GM13977 (cell line): ENCODE results near the gene VARS1.
A peak's percentile ranks its signal among the peaks of the same experiment; 100 is the strongest.

Experiments used
- DNase-seq: peaks from one replicate; pipeline ENCODE4 v3.0.0; 2012; ENCODE audit warnings: low spot score
- in situ Hi-C: fragments of 300-500 bp; cut with MboI; formaldehyde crosslinking; loops from one replicate; pipeline ENCODE4 v1.12.0; 2022; ENCODE audit warnings: low sequenced_read_pairs, low pct_unique_long_range_greater_than_20kb, mixed read lengths, inconsistent platforms; ENCODE audit not compliant: unreplicated experiment
- TF ChIP-seq, protein P1 (sequence below): IDR thresholded peaks from 2 replicates; pipeline ENCODE4 v1.5.1; 2012; ENCODE audit warnings: mild to moderate bottlenecking, control low read depth; ENCODE audit not compliant: insufficient read depth; ENCODE audit errors: extremely low read depth, missing control alignments

The VARS1 gene

DNA sequence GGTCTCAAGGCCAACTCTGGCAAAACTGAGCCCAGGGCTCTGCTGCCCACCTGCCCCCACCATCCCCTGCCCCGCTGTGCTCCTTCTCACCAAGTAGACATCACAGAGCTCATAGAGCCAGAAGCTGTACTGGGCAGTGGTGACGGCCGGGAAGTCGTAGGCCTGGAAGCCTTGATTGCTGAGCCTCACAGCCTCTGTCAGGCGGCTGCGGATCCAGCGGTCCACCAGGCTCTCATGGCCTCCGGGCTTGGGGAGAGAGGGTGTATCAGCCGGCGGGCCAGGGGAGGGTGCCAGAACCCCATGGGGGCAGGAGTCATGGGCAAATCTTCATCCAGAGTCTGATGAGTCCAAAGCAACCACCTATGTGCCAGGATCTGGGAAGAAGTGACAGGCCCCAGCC, 15.6 kb downstream of the VARS1 start:
- no peak for DNase-seq
- in situ Hi-C loops, result no loop called here
- TF ChIP-seq, protein P1, sequence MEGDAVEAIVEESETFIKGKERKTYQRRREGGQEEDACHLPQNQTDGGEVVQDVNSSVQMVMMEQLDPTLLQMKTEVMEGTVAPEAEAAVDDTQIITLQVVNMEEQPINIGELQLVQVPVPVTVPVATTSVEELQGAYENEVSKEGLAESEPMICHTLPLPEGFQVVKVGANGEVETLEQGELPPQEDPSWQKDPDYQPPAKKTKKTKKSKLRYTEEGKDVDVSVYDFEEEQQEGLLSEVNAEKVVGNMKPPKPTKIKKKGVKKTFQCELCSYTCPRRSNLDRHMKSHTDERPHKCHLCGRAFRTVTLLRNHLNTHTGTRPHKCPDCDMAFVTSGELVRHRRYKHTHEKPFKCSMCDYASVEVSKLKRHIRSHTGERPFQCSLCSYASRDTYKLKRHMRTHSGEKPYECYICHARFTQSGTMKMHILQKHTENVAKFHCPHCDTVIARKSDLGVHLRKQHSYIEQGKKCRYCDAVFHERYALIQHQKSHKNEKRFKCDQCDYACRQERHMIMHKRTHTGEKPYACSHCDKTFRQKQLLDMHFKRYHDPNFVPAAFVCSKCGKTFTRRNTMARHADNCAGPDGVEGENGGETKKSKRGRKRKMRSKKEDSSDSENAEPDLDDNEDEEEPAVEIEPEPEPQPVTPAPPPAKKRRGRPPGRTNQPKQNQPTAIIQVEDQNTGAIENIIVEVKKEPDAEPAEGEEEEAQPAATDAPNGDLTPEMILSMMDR, result no peak

- TF ChIP-seq, protein P1, result no peak
- in situ Hi-C loops, result no loop called here
- DNase-seq, result no peak
Measured at GRCh38 chr6:31778999-31779885, 16.3 kb downstream of the VARS1 start.

- in situ Hi-C loops, result no loop called here
- no peak for DNase-seq
- TF ChIP-seq, protein P1, result no peak
Measured at GRCh38 chr6:31778193-31778592, 17.4 kb downstream of the VARS1 start.

DNA sequence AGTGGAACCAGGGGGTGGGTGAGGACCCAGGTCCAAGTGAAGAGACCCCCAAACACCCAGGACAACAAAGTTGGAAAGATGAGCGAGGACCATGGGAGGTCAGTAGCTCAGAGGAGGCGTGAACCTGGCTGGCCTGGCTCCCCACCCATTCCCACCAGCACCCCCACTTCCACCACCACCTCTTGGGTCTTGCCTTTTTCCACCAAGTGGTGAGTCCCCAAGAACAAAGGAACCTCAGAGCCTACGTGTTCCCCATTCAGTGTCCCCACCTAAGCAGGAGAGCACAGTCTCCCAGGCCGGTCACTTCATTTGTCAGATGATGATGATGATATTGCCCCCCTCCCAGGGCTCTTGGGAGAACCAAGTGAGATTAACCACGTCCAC, 17.9 kb downstream of the VARS1 start:
- DNase-seq, result no peak
- TF ChIP-seq, protein P1, result no peak
- in situ Hi-C loops, result no loop called here

DNA sequence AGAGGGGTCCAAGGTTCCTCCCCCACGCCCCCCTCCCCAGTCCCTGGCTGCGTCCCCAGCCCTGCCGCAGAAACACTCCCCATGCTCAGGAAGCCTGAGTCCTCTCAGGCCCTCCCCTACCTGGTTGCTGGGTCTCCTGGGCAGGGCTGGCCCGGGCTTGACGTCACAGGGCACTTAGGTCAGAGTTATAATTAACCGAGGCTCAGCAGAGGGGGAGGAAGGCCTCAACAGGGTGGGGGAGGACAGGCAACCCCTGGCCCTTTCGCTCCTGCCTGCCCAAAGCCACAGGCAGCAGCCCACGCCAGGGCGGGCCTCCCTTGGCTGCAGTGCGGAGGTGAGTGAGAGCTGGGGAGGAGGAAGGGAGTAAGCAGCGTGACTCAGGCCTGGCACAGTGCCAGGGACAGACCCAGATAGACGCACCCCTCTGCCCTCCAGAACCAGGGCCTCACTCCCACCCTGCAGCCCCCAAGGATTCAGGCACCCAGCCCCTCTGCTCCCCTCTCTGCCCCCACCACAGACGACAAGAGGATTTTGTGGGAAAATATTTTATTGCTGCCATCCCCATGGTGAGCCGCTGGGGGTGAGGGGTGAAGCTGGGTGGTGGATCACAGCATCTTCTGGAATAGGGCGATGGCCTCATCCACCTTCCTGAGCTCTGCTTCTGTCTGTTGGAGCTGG, 18.4 kb downstream of the VARS1 start, which contains the start of gene VWA7:
Gene VWA7, minus strand, starts transcription at position 340 of the 678 bp plus-strand sequence. CDS start 549 bp downstream, outside the sequence.
- DNase-seq, result peak; percentile 95
- TF ChIP-seq, protein P1, result no peak
- in situ Hi-C loops, result no loop called here

DNA sequence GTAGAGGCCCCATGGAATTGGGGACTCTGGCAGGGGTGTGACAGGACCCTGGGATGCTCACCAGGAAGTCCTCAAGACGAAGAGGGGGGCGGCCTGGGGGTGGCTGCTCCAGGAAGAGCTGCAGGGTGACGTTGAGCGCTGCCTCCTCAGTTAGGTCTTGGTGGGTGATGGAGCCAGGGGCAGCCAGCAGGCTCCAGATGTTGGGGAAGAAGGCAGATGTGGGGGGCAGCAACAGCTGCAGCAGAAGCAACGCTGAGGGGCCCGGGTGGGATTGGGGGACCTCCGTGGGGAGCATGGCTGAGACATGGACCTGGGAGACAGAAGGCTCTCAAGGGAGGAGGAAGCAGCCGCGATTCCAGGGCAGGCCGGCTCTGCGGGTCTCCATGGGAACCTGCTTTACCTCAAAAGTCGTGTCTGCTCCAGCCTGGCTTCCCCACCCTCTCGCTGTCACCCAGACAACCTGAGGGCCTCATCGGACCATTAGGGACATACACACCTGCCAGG, 19.0 kb downstream of the VARS1 start:
- no peak for DNase-seq
- TF ChIP-seq, protein P1, result no peak
- in situ Hi-C loops, result no loop called here
